T-helper 2 cell treated with Interferon-gamma antibody and Interleukin-4, amounts not matched to agents 100 ng/mL and 5 ng/mL, for 36 hours (primary cell): Measurements from ENCODE around the gene ZNF454. TPM values are rescaled to one million over a fixed set of nuclear protein-coding genes. Genes with fewer than 3 reads are reported as not detected.

Experiments used
- intact Hi-C: fragments of 100-400 bp; cut with micrococcal nuclease; formaldehyde crosslinking; loops from one replicate; pipeline ENCODE4 v1.15.1; 2023
- total RNA-seq: library from RNA; stranded (reverse); gene quantifications from 2 replicates; pipeline ENCODE4 v1.2.3, GENCODE V29; 2022

Gene ZNF454
- total RNA-seq, 1 donor from 2014 or later: 0.07 TPM

DNA sequence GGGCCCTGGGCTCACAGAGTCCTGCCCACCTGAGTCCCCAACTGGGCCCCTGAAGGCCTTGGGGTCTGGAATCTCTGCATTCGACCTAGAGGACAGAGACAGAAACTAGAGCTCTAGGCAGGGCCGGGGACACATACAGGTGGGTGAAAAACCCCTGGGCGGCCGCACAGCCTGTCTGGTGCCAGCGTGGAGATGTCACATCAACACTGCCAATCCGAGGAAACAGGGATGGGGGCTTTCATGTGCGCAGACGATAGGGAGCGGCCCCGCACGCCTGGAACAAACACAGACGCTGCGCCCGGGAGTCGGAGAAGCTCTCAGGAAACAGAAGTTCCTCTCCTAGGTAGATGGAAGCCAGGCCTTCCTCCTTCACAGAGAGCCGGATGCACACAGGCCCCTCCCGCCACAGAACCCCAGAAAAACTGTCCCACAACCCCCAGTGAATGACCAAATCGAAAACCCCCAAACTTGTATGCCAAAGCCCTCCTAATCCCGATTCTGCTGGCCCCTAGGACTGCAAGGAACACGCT lies 52.3 kb downstream of the ZNF454 start:
- intact Hi-C loops: no loop called here

DNA sequence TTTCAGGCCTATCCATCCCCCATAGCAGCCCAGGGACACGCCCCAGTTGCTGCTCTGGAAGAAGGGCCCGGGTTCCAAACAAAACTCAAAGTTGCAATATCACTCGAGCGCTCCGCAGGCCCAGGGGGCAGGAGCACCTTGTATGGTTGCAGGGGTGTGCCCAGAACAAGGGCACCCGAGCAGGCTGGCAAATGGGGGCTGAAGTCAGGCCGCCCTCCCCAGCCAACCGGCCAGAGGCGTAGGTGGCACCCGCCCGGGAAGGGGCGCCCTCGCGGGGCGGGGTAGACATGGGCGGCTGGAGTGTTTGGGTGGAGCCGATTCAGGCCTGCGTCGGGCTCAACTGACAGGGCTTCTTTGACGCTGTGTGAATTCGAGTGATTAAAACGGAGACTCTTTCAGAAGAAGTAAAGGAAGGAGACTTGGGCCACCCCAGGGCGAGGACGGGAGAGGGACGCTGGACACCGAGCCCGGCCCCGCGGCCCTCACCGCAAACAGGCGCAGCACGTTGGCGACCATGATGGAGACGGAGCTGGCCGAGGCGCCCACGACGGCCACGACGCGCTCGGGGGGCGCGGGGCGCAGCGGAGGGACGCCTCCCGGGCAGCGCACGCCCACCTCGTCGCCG lies 53.1 kb downstream of the ZNF454 start:
- intact Hi-C loops: no loop called here

GRCh38 chr5:178994580-178995340 lies 53.8 kb downstream of the ZNF454 start, which contains the start of gene GRM6:
Gene GRM6, minus strand, starts transcription at chr5:178995320. Its CDS starts 376 bp downstream, at chr5:178994944.
- intact Hi-C loops: no loop called here

DNA sequence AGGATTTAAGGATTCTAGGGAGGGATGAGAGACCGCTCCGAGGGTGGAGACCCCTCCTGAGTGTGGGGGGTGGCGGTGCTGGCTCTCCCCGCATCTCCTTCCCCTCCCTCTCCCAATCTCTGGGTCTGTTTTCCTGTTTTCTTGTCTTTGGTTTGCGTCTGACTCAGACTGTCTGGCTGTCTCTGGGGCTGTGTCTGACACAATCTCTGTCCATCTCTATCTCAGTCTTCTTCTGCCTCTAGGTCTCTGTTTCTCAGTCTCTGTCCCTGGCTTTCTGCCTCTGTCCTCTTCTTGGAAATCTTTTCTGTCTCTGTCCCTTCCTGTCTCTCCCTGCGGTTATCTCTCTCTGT lies 54.3 kb downstream of the ZNF454 start:
- intact Hi-C loops: no loop called here

DNA sequence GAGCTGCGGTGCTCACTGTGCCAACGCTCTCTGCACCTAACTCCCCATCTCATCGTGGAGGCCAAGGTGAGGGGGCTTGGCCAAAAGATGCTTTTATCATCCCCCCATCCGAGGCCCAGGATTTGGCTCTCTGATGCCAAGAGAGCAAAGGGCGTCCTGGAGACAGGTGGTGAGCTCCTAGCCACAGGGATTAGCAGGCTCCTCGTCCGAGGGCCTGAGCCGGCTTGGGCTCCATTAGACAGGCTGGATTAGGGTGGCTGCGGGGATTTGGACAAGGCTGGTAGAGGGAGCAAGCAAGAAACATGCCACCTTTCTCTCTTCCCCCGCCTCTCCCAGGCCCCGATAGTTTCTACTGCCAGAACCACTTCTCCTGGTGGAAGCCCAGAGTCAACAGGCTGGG lies 55.2 kb downstream of the ZNF454 start:
- intact Hi-C loops: no loop called here

GRCh38 chr5:178997191-178997590 lies 56.2 kb downstream of the ZNF454 start:
- intact Hi-C loops: no loop called here

GRCh38 chr5:178998441-178998840 lies 57.4 kb downstream of the ZNF454 start:
- intact Hi-C loops: no loop called here

DNA sequence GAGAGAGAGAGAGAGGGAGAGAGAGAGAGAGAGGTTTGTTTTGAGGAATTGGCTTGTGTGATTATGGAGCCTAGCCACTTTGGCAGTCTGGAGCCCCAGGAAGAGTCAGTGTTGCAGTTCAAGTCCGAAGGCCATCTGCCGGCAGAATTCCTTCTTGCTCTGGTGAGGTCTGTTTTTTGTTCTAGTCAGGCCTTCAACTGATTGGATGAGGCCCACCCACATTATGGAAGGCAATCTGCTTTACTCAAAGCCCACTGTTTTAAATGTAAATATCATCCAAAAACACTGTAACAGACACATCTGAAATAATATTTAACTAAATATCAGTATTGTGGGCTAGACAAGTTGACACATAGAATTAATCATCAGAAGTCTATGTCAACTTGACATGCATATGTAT lies 65.6 kb downstream of the ZNF454 start:
- intact Hi-C loops: no loop called here

DNA sequence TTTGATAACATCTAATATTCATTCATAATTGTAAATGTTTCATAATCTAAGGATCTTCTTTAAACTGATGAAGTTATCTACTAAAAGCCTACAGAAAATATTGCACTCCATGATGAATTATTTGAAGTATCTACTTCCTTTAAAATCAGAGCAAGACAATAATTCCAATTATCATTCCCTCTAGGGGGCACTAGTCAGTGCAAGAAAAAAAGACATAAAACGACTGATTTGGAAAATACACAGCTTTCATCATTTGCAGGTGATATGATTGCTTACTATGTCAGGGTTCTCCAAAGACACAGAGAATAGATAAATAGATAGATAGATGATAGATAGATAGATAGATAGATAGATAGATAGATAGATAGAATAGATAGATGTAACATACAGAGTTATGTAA lies 67.7 kb downstream of the ZNF454 start:
- intact Hi-C loops: no loop called here

Other genes with a start within 250 kb of the ZNF454 start
- 7.3 and 7.9 TPM in 2 replicates for gene ZNF354A, start 210.5 kb upstream of the ZNF454 start, total RNA-seq
- 13.0 and 15.2 TPM in 2 replicates for gene ZNF354B, start 81.2 kb upstream of the ZNF454 start, total RNA-seq
- 0.18 TPM in 1 of 2 replicates, not detected in the other for gene ZFP2, start 45.3 kb upstream of the ZNF454 start, total RNA-seq
- gene GRM6, start 54.1 kb downstream of the ZNF454 start, total RNA-seq: not detected in 2 replicates
- 3.2 and 4.8 TPM in 2 replicates for gene ZNF879, start 82.6 kb downstream of the ZNF454 start, total RNA-seq
- gene ZNF354C, start 119.2 kb downstream of the ZNF454 start, total RNA-seq: 3.7 TPM in 2 replicates